GM12878 (cell line): ENCODE results near the gene CYP1B1. TPM values are rescaled to one million over a fixed set of nuclear protein-coding genes. Genes with fewer than 3 reads are reported as not detected.

ENCODE experiments used
- ATAC-seq: fragments of 200-7000 bp; cut with Tn5 transposase; 3 replicates; pipeline ENCODE4 v1.9.1; 2020; ENCODE audit warnings: mild to moderate bottlenecking, moderate library complexity
- BruUV-seq: library from RNA; stranded (reverse); fragments of 400-500 nt; replicated peaks from 2 replicates; lab custom pipeline; 2021; lab: Mats Ljungman, UMichigan
- CTCF ChIA-PET: fragments of 300-600 bp; sonication (Branson Sonifier 250); formaldehyde crosslinking; extraction: SDS; loops from one replicate; lab custom pipeline; 2021; ENCODE audit warnings: inconsistent platforms; lab: Yijun Ruan, JAX
- POLR2A ChIA-PET: fragments of 350-600 bp; formaldehyde crosslinking; extraction: SDS; loops from one replicate; lab custom pipeline; 2021; ENCODE audit warnings: inconsistent platforms; lab: Charles Lee
- RAD21 ChIA-PET: fragments of 300-600 bp; sonication (Branson Sonifier 250); formaldehyde crosslinking; loops from one replicate; lab custom pipeline; 2023; ENCODE audit warnings: antibody characterized with exemption; ENCODE audit not compliant: unreplicated experiment; lab: Charles Lee
- SMC1A ChIA-PET: fragments of 300-600 bp; sonication (Branson Sonifier 250); formaldehyde crosslinking; loops from one replicate; lab custom pipeline; 2023; ENCODE audit not compliant: unreplicated experiment, uncharacterized antibody; lab: Charles Lee
- DNase-seq: peaks from one replicate; pipeline ENCODE4 v3.0.0-alpha.2; 2011; ENCODE audit warnings: low read depth, low spot score
- FAIRE-seq: peaks from 3 replicates; lab custom pipeline; 2011; peaks lifted over from hg19 to GRCh38; lab: Jason Lieb, UNC
- H2AFZ ChIP-seq: 2 replicates; pipeline ENCODE4 v1.6.0; 2011; ENCODE audit warnings: low read depth, low read length, control low read depth; ENCODE audit not compliant: control insufficient read depth
- H3K27ac ChIP-seq: 2 replicates; pipeline ENCODE4 v1.5.1; 2011; ENCODE audit warnings: control low read depth; ENCODE audit not compliant: control insufficient read depth, insufficient read depth
- H3K27me3 ChIP-seq, 2 experiments: replicated peaks in 1 of 2; 2 replicates each; pipeline versions ENCODE4 v1.6.0 to v1.6.1; 2011; ENCODE audit warnings: low read length in 1 of 2; ENCODE audit not compliant: control insufficient read depth in 2 of 2, insufficient read depth in 2 of 2
- H3K36me3 ChIP-seq, 2 experiments: 2 replicates each; pipeline ENCODE4 v1.5.1; 2011; ENCODE audit warnings: low read length in 1 of 2; ENCODE audit not compliant: control insufficient read depth in 2 of 2, insufficient read depth in 2 of 2
- H3K4me1 ChIP-seq: 2 replicates; pipeline ENCODE4 v1.6.1; 2011; ENCODE audit warnings: mild to moderate bottlenecking, low read length, moderate library complexity, mixed read lengths; ENCODE audit not compliant: control insufficient read depth, insufficient read depth
- H3K4me2 ChIP-seq: 2 replicates; pipeline ENCODE4 v1.6.0; 2011; ENCODE audit warnings: control low read depth; ENCODE audit not compliant: control insufficient read depth, insufficient read depth
- H3K4me3 ChIP-seq: fragments of 200-600 bp; sonication (generic); 2 replicates; pipeline ENCODE4 v1.5.1; 2016
- H3K79me2 ChIP-seq: 2 replicates; pipeline ENCODE4 v1.6.0; 2011; ENCODE audit warnings: low read length; ENCODE audit not compliant: control insufficient read depth, insufficient read depth
- H3K9ac ChIP-seq: 2 replicates; pipeline ENCODE4 v1.8.0; 2011; ENCODE audit warnings: low read length, control low read depth, mixed read lengths; ENCODE audit not compliant: control insufficient read depth, insufficient read depth
- H3K9me3 ChIP-seq: replicated peaks from 3 replicates; pipeline ENCODE4 v1.5.1; 2011; ENCODE audit warnings: mild to moderate bottlenecking, low read length; ENCODE audit not compliant: control insufficient read depth, insufficient read depth
- H4K20me1 ChIP-seq: 2 replicates; pipeline ENCODE4 v1.6.0; 2011; ENCODE audit not compliant: control insufficient read depth, insufficient read depth
- CHD1 ChIP-seq: IDR thresholded peaks from 2 replicates; pipeline ENCODE4 v1.6.1; 2012; ENCODE audit warnings: low read depth, low read length, improper control_type of control experiment
- CHD2 ChIP-seq: IDR thresholded peaks from 2 replicates; pipeline ENCODE4 v1.6.1; 2011; ENCODE audit warnings: low read depth, low read length, improper control_type of control experiment, borderline replicate concordance
- FOXK2 ChIP-seq: fragments of 450-650 bp; IDR thresholded peaks from 2 replicates; pipeline ENCODE4 v1.6.1; 2017; ENCODE audit warnings: mild to moderate bottlenecking, moderate library complexity
- HCFC1 ChIP-seq: fragments of 150-350 bp; IDR thresholded peaks from 2 replicates; pipeline ENCODE4 v1.6.1; 2014; ENCODE audit warnings: low read length
- IRF4 ChIP-seq: IDR thresholded peaks from 2 replicates; pipeline ENCODE4 v1.6.1; 2011; ENCODE audit warnings: low read depth, low read length
- PAX5 ChIP-seq: IDR thresholded peaks from 2 replicates; pipeline ENCODE4 v1.6.1; 2011; ENCODE audit warnings: low read depth, low read length, borderline replicate concordance
- RB1 ChIP-seq: fragments of 450-650 bp; formaldehyde crosslinking; IDR thresholded peaks from 2 replicates; pipeline ENCODE4 v1.6.1; 2017; ENCODE audit warnings: mild to moderate bottlenecking, borderline replicate concordance
- WRNIP1 ChIP-seq: IDR thresholded peaks from 2 replicates; pipeline ENCODE4 v1.6.1; 2011; ENCODE audit warnings: low read depth, low read length, improper control_type of control experiment, borderline replicate concordance
- ZNF217 ChIP-seq: fragments of 450-650 bp; IDR thresholded peaks from 2 replicates; pipeline ENCODE4 v1.6.1; 2017; ENCODE audit warnings: antibody characterized with exemption, mild to moderate bottlenecking
- WGBS: methylation state at CpG from one replicate; pipeline ENCODE4 v1.1.6; 2016; ENCODE audit warnings: low lambda C conversion rate; ENCODE audit not compliant: insufficient replicate concordance, insufficient coverage; ENCODE audit errors: missing lambda C conversion rate; 5-methylcytosine and 5-hydroxymethylcytosine counted together
- in situ Hi-C: fragments of 300-500 bp; cut with MboI; formaldehyde crosslinking; loops from 9 replicates; pipeline ENCODE4 v1.14.3; 2018; ENCODE audit warnings: mixed read lengths
- intact Hi-C: fragments of 100-400 bp; cut with micrococcal nuclease; formaldehyde crosslinking; loops from one replicate; pipeline ENCODE4 v1.14.2; 2022; ENCODE audit not compliant: unreplicated experiment
- polyA plus RNA-seq, 11 experiments: library from polyadenylated mRNA; depleted of rRNA in 4 of 11; unstranded in 6 of 11; stranded (reverse) in 5 of 11; fragments of >200 nt; fragmentation: Nextera tagmentation in 4 of 11; fragmentation: Illumina TruSeq in 1 of 11; extraction: Ambion mirVana in 4 of 11; extraction: Trizol in 1 of 11; gene quantifications; 1 replicate in 1 of 11; 2 replicates in 10 of 11; pipeline versions ENCODE4 v1.2.1 to v1.2.3, GENCODE V29; 2011 to 2016; ENCODE audit warnings: inconsistent platforms in 2 of 11, missing spikeins in 2 of 11, low read depth in 1 of 11
- total RNA-seq, 4 experiments: library from RNA; depleted of rRNA in 3 of 4; stranded (reverse); fragments of >200 nt in 3 of 4; fragmentation: Illumina TruSeq in 1 of 4; extraction: Trizol in 1 of 4; gene quantifications; 2 replicates each; pipeline versions ENCODE4 v1.2.1 to v1.2.3, GENCODE V29; 2013 to 2021
- TF ChIP-seq, protein P1 (sequence below): fragments of 450-650 bp; formaldehyde crosslinking; IDR thresholded peaks from 2 replicates; pipeline ENCODE4 v1.5.0; 2022; ENCODE audit warnings: mild to moderate bottlenecking, missing genetic modification characterization

CYP1B1 gene
- total and polyA plus RNA-seq, 10 of the 15 experiments (the other 5 are each of a cell fraction or from before 2014, with no cell fraction given) = 0.35 to 29.7 (median 3.4) TPM

DNA sequence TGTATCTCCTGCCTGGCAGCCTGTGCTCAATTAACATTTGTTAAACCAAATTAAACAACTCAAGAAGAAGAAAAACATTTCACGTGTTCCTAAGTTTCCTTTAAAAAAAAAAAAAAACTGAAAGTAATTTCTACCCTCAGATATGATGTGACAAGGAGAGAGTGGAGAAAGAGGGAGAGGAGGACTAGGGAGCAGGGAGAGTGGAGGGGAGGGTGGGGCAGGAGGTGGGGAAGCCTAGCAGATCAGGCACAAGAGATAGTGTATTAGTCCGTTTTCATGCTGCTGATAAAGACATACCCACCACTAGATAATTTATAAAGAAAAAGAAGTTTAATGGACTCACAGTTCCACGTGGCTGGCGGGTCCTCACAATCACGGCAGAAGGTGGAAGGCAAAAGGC is 46.4 kb downstream of the CYP1B1 start:
- POLR2A ChIA-PET = no interaction called here
- no peak for FAIRE-seq
- in situ Hi-C loops = no loop called here

More for the DNA sequence above, 46.4 kb downstream of the CYP1B1 start:
- ChIA-PET RAD21 (no interaction called here), SMC1A (no interaction called here), CTCF (no interaction called here)
- H3K4me1 ChIP-seq = no peaks in the 10 kb centered on the region
- intact Hi-C loops = no loop called here
- ATAC-seq (no peak), DNase-seq (no peak)
- no peak overlapping the region for H3K4me2 ChIP-seq
- WGBS = 72% methylated on average over 5 of the region's 5 CpGs
- BruUV-seq = no TSS peak
- H3K27me3 ChIP-seq = no peaks in the 10 kb centered on the region
- no peak overlapping the region for H2AFZ ChIP-seq
- no peak overlapping the region for H3K27ac ChIP-seq
- no peaks in the 10 kb centered on the region for H3K79me2 ChIP-seq
- no peak overlapping the region for H3K9ac ChIP-seq
- H3K4me3 ChIP-seq = no peak overlapping the region
- H3K36me3 ChIP-seq = no peaks in the 10 kb centered on the region
- H3K9me3 ChIP-seq = no peaks in the 10 kb centered on the region; the same call in 2 of the 3 replicates
- no peaks in the 10 kb centered on the region for H4K20me1 ChIP-seq
- TF ChIP-seq RB1 (no peak), CHD1 (no peak), WRNIP1 (no peak), PAX5 (no peak), ZNF217 (no peak), IRF4 (no peak), HCFC1 (no peak), CHD2 (no peak), FOXK2 (no peak)
- TF ChIP-seq, protein P1, sequence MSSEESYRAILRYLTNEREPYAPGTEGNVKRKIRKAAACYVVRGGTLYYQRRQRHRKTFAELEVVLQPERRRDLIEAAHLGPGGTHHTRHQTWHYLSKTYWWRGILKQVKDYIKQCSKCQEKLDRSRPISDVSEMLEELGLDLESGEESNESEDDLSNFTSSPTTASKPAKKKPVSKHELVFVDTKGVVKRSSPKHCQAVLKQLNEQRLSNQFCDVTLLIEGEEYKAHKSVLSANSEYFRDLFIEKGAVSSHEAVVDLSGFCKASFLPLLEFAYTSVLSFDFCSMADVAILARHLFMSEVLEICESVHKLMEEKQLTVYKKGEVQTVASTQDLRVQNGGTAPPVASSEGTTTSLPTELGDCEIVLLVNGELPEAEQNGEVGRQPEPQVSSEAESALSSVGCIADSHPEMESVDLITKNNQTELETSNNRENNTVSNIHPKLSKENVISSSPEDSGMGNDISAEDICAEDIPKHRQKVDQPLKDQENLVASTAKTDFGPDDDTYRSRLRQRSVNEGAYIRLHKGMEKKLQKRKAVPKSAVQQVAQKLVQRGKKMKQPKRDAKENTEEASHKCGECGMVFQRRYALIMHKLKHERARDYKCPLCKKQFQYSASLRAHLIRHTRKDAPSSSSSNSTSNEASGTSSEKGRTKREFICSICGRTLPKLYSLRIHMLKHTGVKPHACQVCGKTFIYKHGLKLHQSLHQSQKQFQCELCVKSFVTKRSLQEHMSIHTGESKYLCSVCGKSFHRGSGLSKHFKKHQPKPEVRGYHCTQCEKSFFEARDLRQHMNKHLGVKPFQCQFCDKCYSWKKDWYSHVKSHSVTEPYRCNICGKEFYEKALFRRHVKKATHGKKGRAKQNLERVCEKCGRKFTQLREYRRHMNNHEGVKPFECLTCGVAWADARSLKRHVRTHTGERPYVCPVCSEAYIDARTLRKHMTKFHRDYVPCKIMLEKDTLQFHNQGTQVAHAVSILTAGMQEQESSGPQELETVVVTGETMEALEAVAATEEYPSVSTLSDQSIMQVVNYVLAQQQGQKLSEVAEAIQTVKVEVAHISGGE (CRISPR knock-in tag) = no peak
